ENCODE data around the gene CFAP46. TPM values are rescaled to one million over a fixed set of nuclear protein-coding genes. Genes with fewer than 3 reads are reported as not detected.

Gene CFAP46
- total RNA-seq, 2 experiments from 2014 or later, result 0.34 TPM; not detected in 1

DNA sequence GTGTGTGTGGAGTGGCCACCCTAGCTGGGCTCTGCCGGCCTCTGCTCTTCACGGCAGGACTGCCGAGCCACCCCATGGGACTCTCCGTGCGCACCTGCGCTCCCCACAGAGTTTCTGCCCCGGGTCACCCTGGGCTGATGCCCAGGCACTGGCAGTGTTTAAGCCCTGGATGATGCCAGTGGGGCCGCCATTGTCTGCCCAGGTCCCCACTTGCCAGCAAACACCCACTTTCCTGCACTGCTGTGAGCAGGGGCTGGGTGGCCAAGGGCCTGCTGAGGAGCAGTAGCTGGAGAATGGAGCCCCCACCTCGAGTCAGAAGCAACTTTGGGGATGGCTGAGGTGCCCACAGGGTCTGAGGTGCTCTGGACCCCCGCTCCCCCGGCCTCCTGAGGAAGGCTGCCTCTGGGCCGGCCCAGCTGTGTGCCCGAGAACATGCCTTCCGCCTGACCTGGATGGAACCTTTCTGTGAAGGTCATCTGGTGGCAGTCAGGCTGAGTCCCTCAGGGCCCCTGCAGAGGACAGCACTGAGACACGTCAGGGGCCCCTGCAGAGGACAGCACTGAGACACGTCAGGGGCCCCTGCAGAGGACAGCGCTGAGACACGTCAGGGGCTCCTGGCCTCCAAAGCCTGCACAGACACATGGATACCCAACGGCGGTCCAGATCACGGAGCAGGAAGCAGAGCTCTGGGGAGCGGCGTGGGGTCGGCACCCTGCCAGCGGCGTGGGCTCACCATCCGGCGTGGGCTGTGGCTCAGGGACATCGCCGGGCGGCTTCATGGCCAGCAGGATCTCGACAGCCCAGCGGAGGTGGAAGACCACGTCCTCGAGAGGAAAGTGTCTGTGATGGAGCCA lies 62.0 kb downstream of the CFAP46 start:
- Mint-ChIP-seq H3K36me3 (ENCODE audit: low read depth) (no peaks in the 10 kb centered on the region), H3K4me3 (no peak overlapping the region), H3K27me3 (peaks cover 3% of the 10 kb centered on the region), H3K27ac (no peak overlapping the region), H3K4me1 (ENCODE audit: low read depth) (no peaks in the 10 kb centered on the region), H3K9me3 (no peaks in the 10 kb centered on the region)
- POLR2A ChIA-PET, result no interaction called here
- DNase-seq (no peak), ATAC-seq (no peak)
- intact Hi-C loops (cut with micrococcal nuclease), result no loop called here
- TF ChIP-seq CTCF (IDR thresholded peaks at IDR 0.05), result no peak
- CTCF ChIA-PET, result no interaction called here

GRCh38 chr10:132879408-132880127 lies 62.8 kb downstream of the CFAP46 start:
- ATAC-seq, result no peak

DNA sequence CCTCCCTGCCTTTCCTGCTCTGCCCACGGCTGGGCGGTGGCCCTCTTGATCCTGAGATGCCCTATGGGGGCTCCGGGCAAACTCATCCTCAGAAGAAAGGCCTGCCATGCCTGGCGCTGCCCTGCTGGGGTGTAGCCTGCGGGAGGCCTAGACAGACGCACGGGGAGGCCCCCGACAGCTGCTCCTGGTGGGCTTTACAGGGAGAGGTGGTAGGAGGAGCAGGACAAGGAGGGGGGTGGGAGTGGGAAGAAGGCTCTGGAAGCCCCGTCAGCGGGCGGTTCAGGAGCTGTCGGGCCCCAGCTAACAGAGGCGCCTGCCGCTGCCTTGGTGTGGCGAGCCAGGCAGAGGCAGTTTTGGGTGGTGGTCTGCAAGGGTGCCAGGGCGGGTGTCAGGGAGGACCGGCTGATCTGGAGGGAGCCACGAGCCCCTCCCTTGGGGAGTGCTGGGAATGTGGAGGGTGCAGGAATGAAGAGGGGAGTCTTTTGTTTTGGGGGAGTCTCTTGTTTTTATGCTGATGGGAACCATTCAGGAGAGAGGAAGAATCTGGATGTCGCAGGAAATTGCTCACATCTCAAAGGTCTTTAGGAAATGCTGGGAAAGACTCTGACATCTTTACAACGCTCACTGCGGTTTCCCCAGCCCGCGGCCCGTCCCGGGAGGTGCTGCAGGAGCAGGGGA lies 63.5 kb downstream of the CFAP46 start:
- H3K4me1 Mint-ChIP-seq (ENCODE audit: low read depth), result no peaks in the 10 kb centered on the region
- H3K27me3 Mint-ChIP-seq, result peaks cover 5% of the 10 kb centered on the region
- ATAC-seq, result no peak
- intact Hi-C loops (cut with micrococcal nuclease), result no loop called here
- ChIA-PET CTCF (no interaction called here), POLR2A (no interaction called here)
- H3K4me3 Mint-ChIP-seq, result no peak overlapping the region
- TF ChIP-seq CTCF (IDR thresholded peaks at IDR 0.05), result no peak
- H3K27ac Mint-ChIP-seq, result no peak overlapping the region
- no peaks in the 10 kb centered on the region for H3K9me3 Mint-ChIP-seq
- no peaks in the 10 kb centered on the region for H3K36me3 Mint-ChIP-seq (ENCODE audit: low read depth)
- no peak for DNase-seq

More at GRCh38 chr10:132879408-132880127, 62.8 kb downstream of the CFAP46 start:
- no peaks in the 10 kb centered on the region for H3K36me3 Mint-ChIP-seq (ENCODE audit: low read depth)
- TF ChIP-seq CTCF (IDR thresholded peaks at IDR 0.05), result no peak
- DNase-seq, result no peak
- H3K27ac Mint-ChIP-seq, result no peak overlapping the region
- ChIA-PET CTCF (no interaction called here), POLR2A (no interaction called here)
- peaks cover 5% of the 10 kb centered on the region for H3K27me3 Mint-ChIP-seq
- no peaks in the 10 kb centered on the region for H3K4me1 Mint-ChIP-seq (ENCODE audit: low read depth)
- intact Hi-C loops (cut with micrococcal nuclease), result no loop called here
- no peak overlapping the region for H3K4me3 Mint-ChIP-seq
- H3K9me3 Mint-ChIP-seq, result no peaks in the 10 kb centered on the region

DNA sequence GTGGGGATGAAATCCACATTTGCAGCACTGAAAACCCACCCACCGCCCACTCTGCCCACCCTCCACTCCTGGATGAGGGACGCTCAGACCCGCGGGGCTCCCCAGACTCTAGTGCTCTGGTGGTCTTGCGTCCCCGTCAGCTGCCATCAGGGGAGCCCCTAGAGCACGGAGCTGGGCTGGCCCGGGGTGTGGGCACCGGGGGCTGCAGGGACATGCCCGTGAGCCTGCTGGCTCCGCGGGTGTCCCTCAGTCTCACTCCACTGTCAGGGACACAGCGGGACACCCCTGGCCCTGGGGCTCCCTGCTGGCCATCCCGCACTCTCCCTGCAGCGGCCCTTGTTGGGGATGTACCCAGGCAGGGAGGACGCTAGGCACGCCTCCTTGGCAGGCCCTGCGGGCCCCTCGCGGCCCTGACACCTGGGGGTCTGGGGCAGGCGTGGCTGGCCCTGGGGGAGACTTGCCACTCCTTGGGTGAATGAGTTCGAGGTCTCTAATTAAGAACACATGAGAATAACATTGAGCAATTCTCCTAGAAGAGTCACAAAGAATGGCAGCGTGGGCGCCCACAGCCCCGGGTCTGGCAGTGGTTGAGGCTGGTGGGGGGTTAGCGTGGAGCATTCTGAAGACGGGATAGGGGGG lies 64.2 kb downstream of the CFAP46 start:
- no peak for TF ChIP-seq CTCF (IDR thresholded peaks at IDR 0.05)
- Mint-ChIP-seq H3K27ac (no peak overlapping the region), H3K4me1 (ENCODE audit: low read depth) (no peaks in the 10 kb centered on the region), H3K9me3 (no peaks in the 10 kb centered on the region), H3K27me3 (peaks cover 9% of the 10 kb centered on the region), H3K4me3 (no peak overlapping the region), H3K36me3 (ENCODE audit: low read depth) (no peaks in the 10 kb centered on the region)
- DNase-seq (no peak), ATAC-seq (no peak)
- ChIA-PET POLR2A (no interaction called here), CTCF (no interaction called here)
- intact Hi-C loops (cut with micrococcal nuclease), result no loop called here

All from activated CD8-positive, alpha-beta T cell treated with anti-CD3 and anti-CD28 coated beads for 36 hours (primary cell).